HG03342 (cell line): ENCODE measurements around the gene SLC12A1.

Experiments used
- ATAC-seq: cut with Tn5 transposase; IDR thresholded peaks from one replicate; pipeline ENCODE4 v1.9.1; 2021; ENCODE audit warnings: mild to moderate bottlenecking, moderate library complexity; ENCODE audit not compliant: unreplicated experiment

The SLC12A1 gene

DNA sequence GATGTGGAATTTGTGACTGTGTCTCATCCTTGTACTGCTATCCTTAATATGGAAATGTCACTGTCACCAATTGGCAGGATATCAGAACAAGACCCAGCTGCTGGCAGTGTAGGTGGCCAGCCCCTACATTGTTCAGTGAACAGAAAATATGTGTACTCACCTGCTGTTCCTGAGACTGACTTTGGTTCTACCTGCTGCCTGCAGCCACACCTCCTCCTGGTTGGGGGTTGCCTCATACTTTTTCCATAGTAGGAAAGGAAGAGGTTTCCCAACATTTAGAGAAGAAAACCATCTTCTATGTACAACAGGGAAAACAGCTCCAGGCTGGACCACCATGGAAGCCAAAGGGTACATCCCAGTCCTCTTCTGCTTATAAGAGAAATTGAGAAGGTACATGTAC, 35.9 kb downstream of the SLC12A1 start:
- no peak for ATAC-seq

DNA sequence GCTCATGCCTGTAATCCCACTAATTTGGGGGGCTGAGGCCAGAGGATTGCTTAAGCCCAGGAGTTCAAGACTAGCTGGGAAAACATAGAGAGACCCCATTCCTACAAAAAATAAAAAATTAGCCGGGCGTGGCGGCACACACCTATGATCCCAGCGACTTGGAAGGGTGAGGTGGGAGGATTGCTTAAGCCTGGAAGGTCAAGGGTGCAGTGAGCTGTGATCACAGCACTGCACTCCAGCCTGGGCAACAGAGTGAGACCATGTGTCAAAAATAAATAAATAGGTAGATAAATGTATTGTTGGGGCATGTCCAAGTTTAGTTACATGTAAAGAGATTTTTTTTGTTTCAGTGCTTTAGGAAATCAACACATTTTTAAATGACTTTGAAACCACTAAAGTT, 36.4 kb downstream of the SLC12A1 start:
- ATAC-seq, result no peak

DNA sequence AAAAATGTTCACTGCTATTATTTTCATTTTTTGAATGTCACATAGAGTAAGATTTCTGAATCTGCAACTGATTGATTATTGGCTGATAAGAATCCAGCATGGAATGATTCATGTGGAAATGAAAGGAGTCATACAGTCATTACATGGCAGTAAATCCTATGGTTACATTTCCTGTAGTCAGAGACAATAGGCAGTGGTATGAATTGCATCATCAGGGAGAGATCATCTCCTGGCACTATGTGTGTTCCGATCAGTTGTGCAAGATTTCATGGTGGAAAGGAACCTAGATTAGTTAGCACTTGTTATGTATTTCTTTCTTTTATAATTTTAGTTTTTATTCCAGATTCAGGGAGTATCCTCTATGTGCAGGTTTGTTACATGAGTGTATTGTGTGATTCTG, 38.8 kb downstream of the SLC12A1 start:
- ATAC-seq, result no peak

DNA sequence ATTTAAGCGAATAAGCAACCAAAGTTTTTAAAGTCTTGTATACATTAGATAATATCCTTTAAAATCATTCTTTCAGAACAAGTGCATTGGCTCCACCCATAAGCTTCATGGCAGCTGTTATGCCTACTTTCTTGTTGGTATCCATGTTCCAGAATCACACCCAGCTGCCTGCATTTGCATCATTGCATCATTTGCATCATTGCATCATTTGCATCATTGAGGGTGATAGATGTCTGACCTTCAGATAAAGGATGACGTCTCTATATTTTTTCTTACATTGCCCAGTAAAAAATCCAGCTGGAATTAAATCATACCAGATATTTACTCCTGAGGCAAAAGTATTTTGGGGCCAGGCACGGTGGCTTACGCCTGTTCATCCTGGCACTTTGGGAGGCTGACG, 42.3 kb downstream of the SLC12A1 start:
- ATAC-seq, result no peak

DNA sequence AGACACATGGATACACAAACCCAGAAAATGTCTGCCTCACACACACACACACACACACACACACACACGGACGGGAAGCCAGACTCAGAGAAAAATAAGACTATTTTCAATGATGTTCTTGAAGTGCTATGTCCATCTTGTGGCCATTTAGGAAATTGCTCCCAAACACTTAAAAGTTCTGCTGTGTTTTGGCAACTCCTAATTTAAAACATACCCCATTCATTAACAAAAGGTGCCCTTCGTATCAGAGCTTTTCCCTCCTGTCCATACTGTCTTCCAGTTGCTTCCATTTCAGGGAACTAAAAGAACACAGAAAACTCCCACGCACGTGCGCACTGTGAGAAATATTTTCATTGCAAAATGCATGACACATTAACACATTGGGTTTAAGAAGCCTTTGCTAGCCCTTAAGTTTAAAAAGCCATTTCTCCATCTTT, 44.6 kb downstream of the SLC12A1 start:
- ATAC-seq, result no peak

DNA sequence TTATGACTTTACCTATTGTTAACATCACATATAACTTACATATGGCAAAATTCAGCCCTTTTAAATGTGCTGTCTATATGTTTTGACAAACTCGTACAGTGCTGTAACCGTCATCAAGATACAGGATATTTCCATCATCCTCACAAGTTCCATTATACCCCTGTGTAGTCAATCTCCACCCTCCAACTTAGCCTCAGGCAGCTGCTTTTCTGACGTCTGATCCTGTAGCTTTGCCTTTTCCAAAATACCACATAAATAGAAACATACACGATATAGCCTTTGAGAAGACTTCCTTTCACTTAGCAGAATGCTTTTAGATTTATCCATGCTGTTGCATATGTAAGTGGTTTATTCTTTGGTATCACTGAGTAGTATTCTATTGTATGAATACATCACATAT, 47.1 kb downstream of the SLC12A1 start:
- ATAC-seq, result no peak

DNA sequence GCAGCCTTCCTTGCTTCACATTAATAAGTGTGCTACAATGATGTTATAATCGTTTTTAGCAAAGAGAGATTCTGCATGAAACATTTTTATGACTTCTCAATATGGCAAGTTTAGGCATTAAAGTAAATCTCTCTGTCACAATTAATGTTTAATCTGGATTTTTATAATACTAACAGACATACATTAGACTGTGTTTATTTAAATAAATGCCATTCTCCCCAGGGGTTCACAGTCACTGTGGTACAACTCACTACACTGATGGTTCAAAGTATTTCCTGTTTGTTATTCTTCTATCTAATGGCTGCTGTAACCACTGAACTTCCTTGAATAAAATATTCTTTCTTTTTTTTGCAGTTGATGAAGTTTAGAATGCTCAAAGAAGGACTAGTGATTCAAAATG, 59.0 kb downstream of the SLC12A1 start:
- no peak for ATAC-seq

DNA sequence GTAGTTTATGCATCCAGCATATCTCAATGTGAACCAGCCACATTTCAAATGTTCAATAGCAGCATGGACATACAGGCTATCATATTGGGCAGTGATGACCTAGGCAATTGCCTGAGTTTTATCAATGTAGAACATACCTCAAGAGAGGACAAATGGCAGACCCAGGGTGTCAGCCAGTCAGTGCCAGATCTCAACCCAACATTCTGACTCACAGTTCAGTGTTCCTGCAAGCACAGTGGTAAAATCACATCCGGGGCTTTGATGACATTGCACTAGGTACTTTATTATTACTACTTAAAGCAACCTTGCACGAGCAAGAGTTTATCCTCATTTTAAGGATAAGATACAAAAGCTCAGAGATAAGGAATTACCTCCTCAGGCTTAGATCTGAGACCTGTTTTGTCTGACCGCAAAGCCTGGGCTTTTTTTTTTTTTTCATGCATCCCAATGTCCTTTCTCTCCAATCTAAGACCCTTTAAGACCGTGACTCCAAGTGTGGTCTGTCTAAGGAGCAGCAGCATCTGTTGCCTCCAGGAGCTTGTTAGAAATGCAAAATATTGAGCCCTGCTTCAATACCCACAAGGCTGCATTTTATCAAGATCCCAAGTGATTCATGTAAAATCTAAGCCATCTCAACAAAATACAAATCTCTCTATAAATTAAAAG, 60.1 kb downstream of the SLC12A1 start:
- no peak for ATAC-seq

DNA sequence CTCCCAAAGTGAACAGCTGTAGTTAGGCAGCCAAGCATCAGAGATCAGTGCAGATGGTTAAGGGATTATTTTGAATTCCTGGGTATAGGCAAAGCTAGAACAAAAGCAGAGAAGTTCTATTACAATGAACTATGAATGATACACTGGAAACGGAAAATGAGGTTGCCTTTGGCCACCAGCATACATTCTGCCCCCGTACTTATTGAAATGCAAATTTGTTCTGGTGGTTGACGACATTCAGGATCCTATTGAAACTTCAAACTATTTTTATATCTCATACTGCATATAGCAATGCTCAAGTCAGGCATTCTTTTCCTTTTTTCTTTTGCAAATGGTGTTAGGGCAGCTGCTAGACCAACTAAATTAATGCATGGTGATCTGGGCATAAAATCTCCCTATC, 61.7 kb downstream of the SLC12A1 start:
- ATAC-seq, result no peak

DNA sequence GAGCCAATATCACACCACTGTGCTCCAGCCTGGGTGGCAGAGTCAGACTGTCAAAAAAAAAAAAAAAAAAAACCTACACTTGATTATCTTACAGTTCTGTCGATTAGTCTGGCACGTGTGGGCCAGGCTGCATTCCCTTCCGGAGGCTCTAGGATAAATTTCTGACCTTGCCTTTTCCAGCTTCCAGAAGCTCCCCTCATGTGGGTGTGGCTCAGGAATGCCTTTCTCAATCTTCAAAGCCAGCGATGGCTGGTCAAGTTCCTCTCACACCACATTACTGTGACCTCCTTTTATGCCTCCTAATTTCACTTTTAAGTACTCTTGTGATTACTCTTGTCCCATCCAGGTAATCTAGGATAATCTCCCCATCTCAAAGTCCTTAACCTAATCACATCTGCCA, 66.9 kb downstream of the SLC12A1 start:
- ATAC-seq, result no peak

DNA sequence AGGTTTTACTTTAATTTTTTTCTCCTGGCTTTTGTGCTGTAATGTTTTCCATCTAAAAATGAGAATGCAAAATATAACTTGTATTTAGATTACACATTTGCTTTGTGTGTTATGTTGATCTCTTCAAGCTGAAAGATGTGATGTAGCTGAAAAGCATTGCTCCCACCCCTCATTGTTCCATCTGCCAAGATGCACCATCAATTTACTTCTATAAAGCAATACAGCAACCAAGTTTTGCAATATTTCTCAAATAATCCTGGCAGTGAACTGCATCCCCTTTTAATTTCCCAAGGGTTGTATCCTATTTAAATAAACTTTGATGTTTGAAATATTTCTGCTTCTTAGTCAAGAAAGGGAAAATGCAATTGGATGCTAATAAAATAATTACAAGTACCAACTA, 72.6 kb downstream of the SLC12A1 start:
- ATAC-seq, result no peak

DNA sequence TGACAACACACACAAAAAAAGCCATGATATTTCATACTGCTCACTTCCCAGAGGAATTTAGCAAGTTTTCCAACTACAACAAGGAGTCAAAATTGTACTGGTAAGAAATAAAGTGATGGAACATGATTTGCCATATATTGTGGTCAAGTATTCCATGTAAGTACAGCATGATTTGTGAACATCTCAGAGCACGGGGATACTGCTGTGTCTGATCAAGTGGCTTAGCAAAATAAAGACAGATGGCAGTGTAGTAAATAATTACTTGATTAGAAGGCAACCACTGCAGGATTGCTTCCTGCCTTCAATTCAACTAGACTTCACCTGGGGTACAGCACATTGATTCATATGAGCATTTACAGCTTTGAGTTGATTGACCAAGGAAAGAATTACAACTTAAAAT, 73.5 kb downstream of the SLC12A1 start:
- no peak for ATAC-seq

DNA sequence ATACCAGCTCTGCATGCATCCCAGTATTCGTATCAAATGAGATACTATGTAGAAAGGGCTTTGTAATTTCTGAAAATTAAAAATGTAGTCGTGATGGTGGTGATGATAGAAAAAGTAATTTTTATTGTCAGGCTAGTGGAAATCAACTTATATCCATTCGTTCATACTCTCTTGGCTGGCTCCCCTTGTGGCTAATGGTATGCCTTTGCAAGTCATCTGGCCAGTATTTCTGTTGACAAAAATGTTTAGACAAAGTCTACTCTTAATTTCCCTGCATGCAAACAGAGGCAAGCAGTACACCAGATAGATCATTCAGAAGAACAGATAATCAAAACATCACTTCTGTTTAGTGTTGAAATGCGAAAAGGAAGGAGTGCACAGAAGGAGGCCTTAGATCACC, 75.6 kb downstream of the SLC12A1 start:
- ATAC-seq, result no peak

DNA sequence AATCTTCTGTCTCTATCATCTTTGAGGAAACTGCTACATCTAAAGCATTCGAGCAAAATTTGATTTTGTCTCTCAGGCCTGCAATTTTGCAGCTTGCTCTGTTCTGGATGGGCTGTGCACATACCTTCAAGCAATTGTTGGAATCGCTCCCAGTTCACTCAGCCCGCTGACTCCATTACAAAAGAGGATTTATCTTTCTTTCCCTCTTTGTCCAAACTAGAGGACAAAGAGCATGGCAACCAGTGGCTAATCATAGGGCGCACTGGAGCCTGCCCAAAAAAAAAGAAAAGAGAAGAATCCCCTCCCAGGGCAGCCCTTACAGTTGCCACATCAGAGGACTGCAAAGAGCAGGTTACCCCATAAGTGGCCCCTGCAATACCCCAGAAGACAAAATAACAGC, 76.1 kb downstream of the SLC12A1 start:
- ATAC-seq, result no peak

DNA sequence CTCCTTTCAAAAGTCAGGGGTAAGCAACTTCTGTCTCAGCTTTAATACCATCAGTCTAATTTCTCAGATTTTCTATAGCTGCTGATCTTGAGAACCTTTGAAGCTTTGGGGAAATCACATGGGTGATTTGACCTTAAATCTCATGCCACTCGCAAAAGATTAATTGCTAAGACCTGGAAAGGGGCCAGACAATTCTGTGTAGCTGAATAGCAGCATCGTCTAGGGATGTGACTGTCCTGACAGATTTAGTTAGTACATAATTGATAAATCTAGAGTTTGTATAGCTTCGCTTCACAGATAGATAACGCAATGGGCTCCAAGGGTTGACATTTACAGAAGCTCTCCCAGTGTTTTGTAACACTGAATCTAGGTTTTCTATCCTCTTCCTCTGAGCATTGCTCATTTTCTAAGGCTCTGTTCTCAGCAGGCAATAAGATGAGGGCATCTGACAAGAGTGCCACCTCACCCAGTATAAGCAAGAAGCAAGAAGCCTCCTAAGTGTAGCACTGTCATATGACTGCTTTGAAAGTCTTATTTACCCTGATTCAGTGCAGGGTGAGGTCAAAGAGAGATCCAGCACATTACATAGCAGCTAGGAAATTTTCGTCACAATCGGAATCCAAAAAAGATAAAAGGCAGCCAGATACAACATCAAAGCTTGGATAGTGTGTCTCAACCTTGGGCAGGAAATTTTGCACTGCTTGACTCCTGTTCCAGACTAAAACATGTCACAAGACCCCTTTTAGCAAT, 77.5 kb downstream of the SLC12A1 start:
- ATAC-seq, result no peak

DNA sequence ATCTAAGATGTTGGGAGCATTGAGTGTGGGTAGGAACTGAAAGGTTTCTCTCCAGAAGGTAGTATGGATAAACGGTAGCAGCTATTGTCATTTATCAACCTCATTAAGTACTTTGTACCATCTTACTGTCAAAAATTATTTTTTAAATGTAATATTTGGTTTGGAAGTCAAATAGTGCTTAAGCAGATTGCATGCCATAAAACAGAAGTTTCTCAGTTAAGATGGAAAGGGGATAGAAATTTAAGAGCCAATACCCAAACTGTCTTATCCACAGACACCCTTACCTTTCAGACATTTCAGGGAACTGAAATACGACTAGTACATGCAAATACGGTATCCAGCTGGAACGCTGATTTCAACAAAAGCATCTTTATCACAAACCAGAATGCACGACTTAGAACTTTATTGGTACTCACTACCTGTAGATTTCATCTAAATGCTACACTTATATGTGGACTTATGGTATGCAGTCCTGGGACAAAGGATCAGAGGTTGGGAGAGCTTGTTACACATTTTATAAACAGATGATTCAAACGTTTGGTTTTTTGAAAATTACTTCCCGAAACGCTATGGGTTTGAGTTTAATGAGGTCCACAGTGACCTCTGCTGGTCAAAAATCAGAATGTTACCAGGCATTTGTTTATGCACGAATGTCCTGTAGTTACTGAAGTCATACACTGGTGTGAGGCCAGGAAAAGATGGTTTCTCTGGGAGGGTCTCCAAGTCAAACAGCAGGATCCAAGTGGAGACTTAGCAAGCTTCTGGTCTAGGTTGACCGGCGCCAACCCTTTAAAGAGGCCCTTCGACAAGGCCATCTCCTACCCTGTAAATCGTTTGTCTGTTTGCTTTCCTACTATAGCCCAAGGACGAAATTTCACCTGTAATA, 79.5 kb downstream of the SLC12A1 start:
- peak; percentile 88 for ATAC-seq

DNA sequence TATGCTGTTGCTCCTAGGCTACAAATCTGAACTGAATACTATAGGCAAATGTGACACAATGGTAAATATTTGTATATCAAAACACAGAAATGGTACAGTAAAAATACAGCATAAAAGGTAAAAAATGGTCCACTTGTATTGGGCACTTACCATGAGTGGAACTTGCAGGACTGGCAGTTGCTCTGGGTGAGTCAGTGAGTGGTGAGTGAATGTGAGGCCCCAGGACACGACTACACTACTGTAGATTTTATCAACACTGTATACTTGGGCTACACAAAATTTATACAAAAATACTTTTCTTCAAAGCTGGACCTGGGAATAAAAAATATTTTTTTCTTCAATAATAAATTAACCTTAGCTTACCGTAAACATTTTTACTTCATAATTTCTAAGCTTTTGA, 83.5 kb downstream of the SLC12A1 start:
- no peak for ATAC-seq

DNA sequence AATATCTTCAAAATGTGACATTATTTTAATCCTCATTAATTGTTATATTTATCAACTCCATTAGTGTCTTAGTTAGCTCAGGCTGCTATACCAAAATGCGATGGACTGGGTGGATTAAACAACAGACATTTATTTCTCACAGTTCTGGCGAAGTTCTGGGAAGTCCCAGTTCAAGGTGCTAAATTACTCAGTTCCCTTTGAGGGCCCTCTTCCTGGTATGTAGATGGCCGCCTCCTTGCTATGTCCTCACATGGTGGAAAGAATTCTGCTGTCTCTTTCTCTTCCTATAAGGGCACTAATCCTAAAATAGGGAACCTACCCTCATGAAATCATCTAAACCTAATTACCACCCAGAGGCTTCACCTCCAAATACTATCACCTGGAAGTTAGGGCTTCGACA, 86.4 kb downstream of the SLC12A1 start:
- ATAC-seq, result no peak

DNA sequence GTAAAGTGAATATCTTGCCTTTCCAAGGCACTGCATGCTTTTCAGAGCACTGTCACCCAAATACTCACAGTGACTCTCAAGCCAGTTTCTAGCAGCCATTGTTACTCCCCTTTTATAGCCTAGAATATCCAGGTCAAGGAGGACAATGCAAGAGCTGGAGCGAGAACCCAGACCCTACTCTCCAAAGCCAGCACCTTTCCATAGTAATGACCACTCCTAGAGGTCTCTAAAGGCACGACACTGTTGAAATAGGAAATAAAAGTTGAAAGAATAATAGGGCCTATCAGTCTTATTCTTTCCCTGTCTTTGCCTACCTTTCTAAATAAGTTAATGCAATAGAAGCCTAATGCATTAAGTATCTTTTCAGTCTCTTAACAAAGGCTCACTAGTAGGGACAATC, 91.6 kb downstream of the SLC12A1 start:
- no peak for ATAC-seq

DNA sequence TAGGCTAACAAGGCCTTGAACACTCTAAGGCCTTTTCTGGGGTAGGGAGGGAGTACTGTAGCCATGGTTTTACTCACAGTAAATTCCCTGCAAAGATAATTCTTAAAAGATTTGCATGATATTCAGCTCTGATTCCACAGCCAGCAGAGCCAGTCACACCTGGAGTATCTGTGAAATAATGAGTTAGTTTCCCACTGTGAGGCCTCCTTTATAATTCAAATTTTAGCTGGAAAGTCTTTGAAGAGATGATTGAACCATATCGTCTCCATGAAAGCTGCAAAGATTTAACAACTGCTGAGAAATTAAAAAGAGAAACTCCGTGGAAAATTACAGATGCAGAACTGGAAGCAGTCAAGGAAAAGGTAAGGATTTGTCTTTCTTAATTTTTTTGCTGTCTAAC, 92.8 kb downstream of the SLC12A1 start:
- ATAC-seq, result no peak

DNA sequence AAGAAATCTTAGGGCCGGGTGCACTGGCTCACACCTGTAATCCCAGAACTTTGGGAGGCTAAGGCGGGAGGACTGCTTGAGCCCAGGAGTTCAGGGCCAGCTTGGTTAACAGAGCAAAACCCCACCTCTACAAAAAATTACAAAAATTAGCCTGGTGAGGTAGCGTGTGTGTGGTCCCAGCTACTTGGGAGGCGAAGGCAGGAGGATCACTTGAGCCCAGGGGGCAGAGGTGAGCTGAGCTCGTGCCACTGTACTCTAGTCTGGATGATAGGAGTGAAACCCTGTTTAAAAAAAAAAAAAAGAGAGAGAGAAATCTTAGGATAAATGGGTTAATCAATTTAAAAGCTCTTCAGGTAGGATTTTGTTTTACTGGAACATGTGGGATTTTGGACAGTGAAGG, 93.9 kb downstream of the SLC12A1 start:
- ATAC-seq, result no peak

DNA sequence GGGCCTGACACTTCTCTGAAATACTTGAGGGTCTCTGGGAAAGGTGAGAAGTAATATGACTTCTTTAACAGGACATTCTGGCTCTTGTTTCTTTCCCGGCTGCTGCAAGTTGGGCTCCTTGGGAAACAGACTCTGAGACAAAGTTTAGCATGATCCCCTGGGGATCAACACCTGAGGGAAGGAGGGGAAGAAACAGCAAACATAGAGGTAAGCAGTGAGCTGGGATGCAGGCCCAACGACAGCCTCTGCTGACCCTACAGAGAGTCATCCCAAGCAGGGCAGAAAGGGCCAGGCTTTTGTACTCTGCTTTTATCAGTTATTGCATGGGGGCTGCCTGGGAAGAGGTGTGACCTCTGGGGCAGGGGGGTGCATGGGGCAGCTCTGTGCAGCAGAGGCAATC, 98.3 kb downstream of the SLC12A1 start:
- no peak for ATAC-seq
